KMS-11 (cell line): ENCODE measurements around the gene PCK2.
A peak's percentile ranks its signal among the peaks of the same experiment; 100 is the strongest.
"Not testable (repeated sequence)": the region's sequence is repeated elsewhere in the genome, so short reads cannot be mapped to it uniquely, and the experiment has no call there.

Source experiments
- H2AFZ ChIP-seq: fragments of 200-600 bp; sonication (generic); 2 replicates; pipeline ENCODE4 v1.6.1; 2016; ENCODE audit warnings: antibody characterized with exemption, mixed run types, low read depth
- H3K27ac ChIP-seq: fragments of 200-600 bp; sonication (generic); 2 replicates; pipeline ENCODE4 v1.6.1; 2016; ENCODE audit warnings: mild to moderate bottlenecking, mixed run types
- H3K27me3 ChIP-seq: fragments of 200-600 bp; sonication (generic); 2 replicates; pipeline ENCODE4 v1.6.1; 2017; ENCODE audit warnings: mild to moderate bottlenecking, low read depth, mixed run types, moderate library complexity; ENCODE audit not compliant: insufficient read depth
- H3K36me3 ChIP-seq: fragments of 200-600 bp; sonication (generic); 2 replicates; pipeline ENCODE4 v1.6.1; 2017; ENCODE audit warnings: mild to moderate bottlenecking, mixed run types; ENCODE audit not compliant: insufficient read depth
- H3K4me1 ChIP-seq: fragments of 200-600 bp; sonication (generic); 2 replicates; pipeline ENCODE4 v1.6.1; 2016; ENCODE audit warnings: mild to moderate bottlenecking, low read depth, mixed run types; ENCODE audit not compliant: poor library complexity, severe bottlenecking
- H3K4me2 ChIP-seq: fragments of 200-600 bp; sonication (generic); 2 replicates; pipeline ENCODE4 v1.7.0; 2016; ENCODE audit warnings: mild to moderate bottlenecking, mixed run types
- H3K4me3 ChIP-seq: fragments of 200-600 bp; sonication (generic); IDR thresholded peaks from 2 replicates; pipeline ENCODE4 v1.6.1; 2017; ENCODE audit warnings: low read depth, low read length, mixed read lengths; ENCODE audit not compliant: insufficient read depth
- H3K79me2 ChIP-seq: fragments of 200-600 bp; sonication (generic); 2 replicates; pipeline ENCODE4 v1.6.1; 2016; ENCODE audit warnings: low read depth, mixed run types; ENCODE audit not compliant: insufficient read depth
- H3K9ac ChIP-seq: fragments of 200-600 bp; sonication (generic); 2 replicates; pipeline ENCODE4 v1.6.1; 2016; ENCODE audit warnings: mild to moderate bottlenecking, mixed run types
- H4K20me1 ChIP-seq: fragments of 200-600 bp; sonication (generic); 2 replicates; pipeline ENCODE4 v1.6.1; 2016; ENCODE audit warnings: mild to moderate bottlenecking, mixed run types; ENCODE audit not compliant: insufficient read depth
- TF ChIP-seq, protein P1 (sequence below): fragments of 200-600 bp; sonication (generic); conservative IDR thresholded peaks from 2 replicates; pipeline ENCODE4 v1.6.1; 2017; ENCODE audit warnings: low read depth, mild to moderate bottlenecking, antibody characterized with exemption, low read length, moderate library complexity, mixed read lengths

PCK2 gene

GRCh38 chr14:24093901-24094840, at the start of gene PCK2:
TSS of gene PCK2 (plus strand) at chr14:24094311. CDS start at chr14:24094406, 95 bp downstream.
- no peak within 1 kb of the TSS for H3K4me3 ChIP-seq
- TF ChIP-seq, protein P1, sequence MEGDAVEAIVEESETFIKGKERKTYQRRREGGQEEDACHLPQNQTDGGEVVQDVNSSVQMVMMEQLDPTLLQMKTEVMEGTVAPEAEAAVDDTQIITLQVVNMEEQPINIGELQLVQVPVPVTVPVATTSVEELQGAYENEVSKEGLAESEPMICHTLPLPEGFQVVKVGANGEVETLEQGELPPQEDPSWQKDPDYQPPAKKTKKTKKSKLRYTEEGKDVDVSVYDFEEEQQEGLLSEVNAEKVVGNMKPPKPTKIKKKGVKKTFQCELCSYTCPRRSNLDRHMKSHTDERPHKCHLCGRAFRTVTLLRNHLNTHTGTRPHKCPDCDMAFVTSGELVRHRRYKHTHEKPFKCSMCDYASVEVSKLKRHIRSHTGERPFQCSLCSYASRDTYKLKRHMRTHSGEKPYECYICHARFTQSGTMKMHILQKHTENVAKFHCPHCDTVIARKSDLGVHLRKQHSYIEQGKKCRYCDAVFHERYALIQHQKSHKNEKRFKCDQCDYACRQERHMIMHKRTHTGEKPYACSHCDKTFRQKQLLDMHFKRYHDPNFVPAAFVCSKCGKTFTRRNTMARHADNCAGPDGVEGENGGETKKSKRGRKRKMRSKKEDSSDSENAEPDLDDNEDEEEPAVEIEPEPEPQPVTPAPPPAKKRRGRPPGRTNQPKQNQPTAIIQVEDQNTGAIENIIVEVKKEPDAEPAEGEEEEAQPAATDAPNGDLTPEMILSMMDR = no peak
- no peaks in the 10 kb centered on the region for H3K27me3 ChIP-seq
- peaks cover 19% of the 10 kb centered on the region for H3K4me1 ChIP-seq
- no peaks in the 10 kb centered on the region for H4K20me1 ChIP-seq
- H3K9ac ChIP-seq = peak within 1 kb of the TSS; percentile 78
- peak within 1 kb of the TSS; percentile 82 for H3K4me2 ChIP-seq
- peaks cover 8% of the 10 kb centered on the region; the same call in 1 of the 2 replicates for H3K79me2 ChIP-seq
- H3K36me3 ChIP-seq = no peaks in the 10 kb centered on the region
- H2AFZ ChIP-seq = peak within 1 kb of the TSS; percentile 71
- H3K27ac ChIP-seq = peak within 1 kb of the TSS; percentile 57

- H3K9ac ChIP-seq, H3K4me2 ChIP-seq, H2AFZ ChIP-seq, H3K36me3 ChIP-seq, H3K4me3 ChIP-seq, H3K4me1 ChIP-seq, H3K27ac ChIP-seq, H3K79me2 ChIP-seq, H3K27me3 ChIP-seq, H4K20me1 ChIP-seq: not testable (repeated sequence)
These were observed 45.1 kb upstream of the PCK2 start for GRCh38 chr14:24049002-24049401.

DNA sequence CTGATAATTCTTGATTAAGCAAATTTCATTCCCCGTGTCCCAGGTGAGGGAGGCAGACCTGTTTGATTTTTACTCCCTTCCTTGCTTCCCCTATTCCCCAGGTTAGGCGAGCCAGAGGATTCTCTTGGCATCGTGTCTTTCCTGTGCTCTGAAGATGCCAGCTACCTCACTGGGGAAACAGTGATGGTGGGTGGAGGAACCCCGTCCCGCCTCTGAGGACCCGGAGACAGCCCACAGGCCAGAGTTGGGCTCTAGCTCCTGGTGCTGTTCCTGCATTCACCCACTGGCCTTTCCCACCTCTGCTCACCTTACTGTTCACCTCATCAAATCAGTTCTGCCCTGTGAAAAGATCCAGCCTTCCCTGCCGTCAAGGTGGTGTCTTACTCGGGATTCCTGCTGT, 43.4 kb upstream of the PCK2 start:
- H2AFZ ChIP-seq, H3K4me1 ChIP-seq, H3K4me3 ChIP-seq, H3K9ac ChIP-seq, H4K20me1 ChIP-seq, H3K27ac ChIP-seq, H3K4me2 ChIP-seq, H3K36me3 ChIP-seq, H3K79me2 ChIP-seq: not testable (repeated sequence)
- peaks cover 16% of the 10 kb centered on the region; the same call in 1 of the 2 replicates for H3K27me3 ChIP-seq

GRCh38 chr14:24051176-24051788, 42.8 kb upstream of the PCK2 start:
- H3K79me2 ChIP-seq = no peaks in the 10 kb centered on the region
- H3K27ac ChIP-seq = no peak overlapping the region
- no peaks in the 10 kb centered on the region for H3K36me3 ChIP-seq
- no peaks in the 10 kb centered on the region for H4K20me1 ChIP-seq
- H3K4me3 ChIP-seq = no peak overlapping the region
- peaks cover 16% of the 10 kb centered on the region; the same call in 1 of the 2 replicates for H3K27me3 ChIP-seq
- peak overlapping the region; percentile 71 for H2AFZ ChIP-seq
- H3K9ac ChIP-seq = peak overlapping the region; percentile 37; the same call in 1 of the 2 replicates
- TF ChIP-seq, protein P1 = no peak
- H3K4me2 ChIP-seq = peak overlapping the region; percentile 57
- no peaks in the 10 kb centered on the region for H3K4me1 ChIP-seq

DNA sequence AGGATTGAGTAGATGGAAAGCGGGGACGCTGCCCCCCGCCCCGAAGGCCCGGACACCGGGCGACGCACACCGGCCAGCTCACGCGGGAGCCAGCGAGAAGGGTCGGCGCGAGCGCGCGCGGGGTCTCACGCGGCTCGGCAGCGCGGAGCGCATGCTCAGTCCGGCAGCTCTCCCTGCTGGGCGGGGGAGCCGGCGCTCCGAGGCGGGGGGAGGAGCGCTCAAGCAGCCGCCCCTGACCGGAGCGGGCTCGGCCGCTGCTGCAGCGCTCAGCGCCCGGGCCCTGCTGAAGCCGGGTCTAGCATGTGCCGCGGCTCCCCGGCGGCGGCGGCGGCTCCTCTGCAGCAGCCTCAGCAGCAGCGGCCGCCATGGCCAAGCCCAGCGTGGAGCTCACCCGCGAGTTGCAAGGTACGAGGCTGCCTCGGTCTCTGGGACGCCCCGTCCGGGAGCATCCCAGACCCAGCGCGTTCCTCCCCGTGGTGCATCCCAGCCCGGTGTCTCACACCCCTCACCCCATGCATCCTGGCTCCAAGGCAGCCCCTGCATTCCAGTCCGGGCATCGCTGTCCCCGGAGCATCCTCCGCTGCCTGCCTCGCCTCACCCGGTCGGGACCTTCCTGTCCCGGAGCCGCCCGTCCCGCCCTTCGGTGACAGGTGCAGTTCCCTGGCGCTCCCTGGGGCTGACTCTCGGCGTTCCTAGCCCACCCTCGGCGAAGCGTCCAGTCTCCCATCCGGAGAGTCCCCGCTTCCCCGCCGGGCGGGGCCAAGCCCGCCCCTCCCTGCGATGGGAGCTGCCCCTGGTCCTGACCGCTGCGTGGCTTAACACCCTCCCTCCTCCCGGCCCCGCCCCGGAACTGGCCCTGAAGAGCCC, 42.1 kb upstream of the PCK2 start, which contains the start of gene CARMIL3:
CARMIL3 (plus strand) TSS at position 221 of the 867 bp plus-strand sequence; CDS start at position 366, 145 bp downstream.
- Histone ChIP-seq H3K27ac (no peak within 1 kb of the TSS), H4K20me1 (no peaks in the 10 kb centered on the region)

More for the DNA sequence above, 42.1 kb upstream of the PCK2 start, which contains the start of gene CARMIL3:
- Histone ChIP-seq H3K36me3 (no peaks in the 10 kb centered on the region), H3K4me1 (no peaks in the 10 kb centered on the region), H3K79me2 (no peaks in the 10 kb centered on the region), H2AFZ (peak within 1 kb of the TSS; percentile 71), H3K9ac (peak within 1 kb of the TSS; percentile 37; the same call in 1 of the 2 replicates), H3K4me3 (no peak within 1 kb of the TSS), H3K27me3 (peaks cover 16% of the 10 kb centered on the region; the same call in 1 of the 2 replicates), H3K4me2 (peak within 1 kb of the TSS; percentile 57)
- TF ChIP-seq, protein P1 = no peak
